Measurements from ENCODE around the gene APP.

The APP gene

DNA sequence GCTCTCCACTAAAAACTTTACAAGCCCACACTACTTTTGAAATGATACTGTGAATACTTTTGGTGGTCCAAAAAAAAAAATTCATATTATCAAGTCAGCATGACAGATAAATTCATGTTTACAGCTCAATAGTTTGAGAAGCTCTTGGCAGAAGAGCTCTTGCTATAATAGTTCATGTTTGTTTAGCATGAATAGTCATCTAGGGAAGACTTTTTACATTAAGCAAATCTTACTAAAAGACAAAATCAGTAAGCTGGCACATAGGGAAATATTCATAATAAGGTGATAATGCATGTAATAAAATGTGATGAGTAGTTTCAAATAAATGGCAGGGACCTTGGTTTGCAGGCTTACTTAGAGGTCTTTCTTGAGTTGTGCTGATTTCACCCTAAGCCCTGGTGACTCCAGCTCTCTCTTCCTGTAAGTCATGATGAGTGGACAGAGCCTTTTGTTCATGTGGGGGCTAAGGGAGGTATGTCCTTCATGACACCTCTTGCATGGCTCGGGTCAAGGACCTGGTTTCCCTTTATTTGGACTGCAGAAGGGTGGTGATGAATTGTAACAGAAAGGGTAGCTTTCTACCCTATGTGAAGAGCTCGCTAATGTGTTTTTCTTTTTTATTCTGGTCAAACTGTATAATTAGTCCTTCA lies 269.1 kb downstream of the APP start:
- Histone ChIP-seq H4K20me1 (ENCODE audit: insufficient read depth, low read length) (no peaks in the 10 kb centered on the region), H3K27me3 (ENCODE audit: insufficient read depth, low read length, poor library complexity) (no peaks in the 10 kb centered on the region), H3K79me2 (ENCODE audit: insufficient read depth, low read length) (no peaks in the 10 kb centered on the region), H2AFZ (ENCODE audit: low read depth, low read length) (no peak overlapping the region), H3K4me2 (ENCODE audit: insufficient read depth, low read length) (no peak overlapping the region), H3K9ac (ENCODE audit: low read depth, low read length) (no peak overlapping the region), H3K36me3 (ENCODE audit: insufficient read depth, low read length) (no peaks in the 10 kb centered on the region), H3K9me3 (ENCODE audit: insufficient read depth, low read length, severe bottlenecking) (no peaks in the 10 kb centered on the region), H3K4me1 (ENCODE audit: insufficient read depth, low read length) (peaks cover 15% of the 10 kb centered on the region), H3K4me3 (ENCODE audit: low read depth in 1 of 2, low read length in 2 of 2) (no peak overlapping the region), H3K27ac (ENCODE audit: low read length) (no peak overlapping the region)
- ATAC-seq (ENCODE audit: insufficient read depth, low read depth) (no peak), DNase-seq (no peak)
- TF ChIP-seq, protein P1, sequence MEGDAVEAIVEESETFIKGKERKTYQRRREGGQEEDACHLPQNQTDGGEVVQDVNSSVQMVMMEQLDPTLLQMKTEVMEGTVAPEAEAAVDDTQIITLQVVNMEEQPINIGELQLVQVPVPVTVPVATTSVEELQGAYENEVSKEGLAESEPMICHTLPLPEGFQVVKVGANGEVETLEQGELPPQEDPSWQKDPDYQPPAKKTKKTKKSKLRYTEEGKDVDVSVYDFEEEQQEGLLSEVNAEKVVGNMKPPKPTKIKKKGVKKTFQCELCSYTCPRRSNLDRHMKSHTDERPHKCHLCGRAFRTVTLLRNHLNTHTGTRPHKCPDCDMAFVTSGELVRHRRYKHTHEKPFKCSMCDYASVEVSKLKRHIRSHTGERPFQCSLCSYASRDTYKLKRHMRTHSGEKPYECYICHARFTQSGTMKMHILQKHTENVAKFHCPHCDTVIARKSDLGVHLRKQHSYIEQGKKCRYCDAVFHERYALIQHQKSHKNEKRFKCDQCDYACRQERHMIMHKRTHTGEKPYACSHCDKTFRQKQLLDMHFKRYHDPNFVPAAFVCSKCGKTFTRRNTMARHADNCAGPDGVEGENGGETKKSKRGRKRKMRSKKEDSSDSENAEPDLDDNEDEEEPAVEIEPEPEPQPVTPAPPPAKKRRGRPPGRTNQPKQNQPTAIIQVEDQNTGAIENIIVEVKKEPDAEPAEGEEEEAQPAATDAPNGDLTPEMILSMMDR (IDR thresholded peaks at IDR 0.05; ENCODE audit: borderline replicate concordance, extremely low read depth, low read length, poor library complexity, severe bottlenecking): no peak
- no peak for TF ChIP-seq EZH2 (IDR thresholded peaks at IDR 0.05; ENCODE audit: borderline replicate concordance, low read depth, low read length, severe bottlenecking)

DNA sequence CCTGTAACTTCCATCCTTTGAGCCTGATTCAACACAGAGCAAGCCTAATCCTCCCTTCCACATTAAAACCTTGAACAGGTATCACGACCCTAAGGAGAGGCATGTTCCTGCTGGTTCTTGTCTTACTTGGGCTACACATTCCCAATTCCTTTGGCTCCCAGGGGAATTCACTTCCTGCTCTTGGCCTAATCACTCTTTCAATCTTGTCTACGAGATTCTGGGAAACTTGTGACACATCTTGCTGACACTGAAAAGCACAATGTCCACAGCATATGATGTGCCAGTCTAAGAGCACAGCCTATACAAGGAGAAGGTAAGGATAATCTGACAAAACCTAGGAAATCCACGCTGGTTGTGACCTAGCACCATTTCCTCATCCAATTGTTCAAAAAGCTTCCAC lies 271.9 kb downstream of the APP start:
- H3K4me3 ChIP-seq (ENCODE audit: low read depth in 1 of 2, low read length in 2 of 2): no peak overlapping the region
- no peaks in the 10 kb centered on the region for H3K36me3 ChIP-seq (ENCODE audit: insufficient read depth, low read length)

DNA sequence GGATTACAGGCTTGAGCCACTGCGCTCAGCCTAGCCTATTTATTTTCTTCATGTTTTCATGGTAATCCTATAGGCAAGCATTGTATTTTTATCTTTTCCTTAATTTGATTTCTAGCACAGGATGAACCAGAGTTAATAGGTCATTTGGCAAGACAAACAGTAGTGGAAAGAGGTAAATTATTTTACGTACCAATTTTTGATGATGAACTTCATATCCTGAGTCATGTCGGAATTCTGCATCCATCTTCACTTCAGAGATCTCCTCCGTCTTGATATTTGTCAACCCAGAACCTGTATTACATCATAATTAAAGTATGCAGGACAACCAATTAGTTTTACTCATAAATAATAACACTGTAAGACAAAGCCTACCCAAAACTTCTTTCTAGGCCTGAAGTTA lies 273.2 kb downstream of the APP start:
- H3K4me2 ChIP-seq (ENCODE audit: insufficient read depth, low read length): no peak overlapping the region
- ATAC-seq (ENCODE audit: insufficient read depth, low read depth): no peak
- H3K27me3 ChIP-seq (ENCODE audit: insufficient read depth, low read length, poor library complexity): no peaks in the 10 kb centered on the region
- H4K20me1 ChIP-seq (ENCODE audit: insufficient read depth, low read length): no peaks in the 10 kb centered on the region
- H3K79me2 ChIP-seq (ENCODE audit: insufficient read depth, low read length): no peaks in the 10 kb centered on the region
- DNase-seq: no peak
- no peaks in the 10 kb centered on the region for H3K9me3 ChIP-seq (ENCODE audit: insufficient read depth, low read length, severe bottlenecking)
- TF ChIP-seq EZH2 (IDR thresholded peaks at IDR 0.05; ENCODE audit: borderline replicate concordance, low read depth, low read length, severe bottlenecking): no peak
- TF ChIP-seq, protein P1 (IDR thresholded peaks at IDR 0.05; ENCODE audit: borderline replicate concordance, extremely low read depth, low read length, poor library complexity, severe bottlenecking): no peak
- H3K4me3 ChIP-seq (ENCODE audit: low read depth in 1 of 2, low read length in 2 of 2): no peak overlapping the region
- H3K4me1 ChIP-seq (ENCODE audit: insufficient read depth, low read length): peaks cover 23% of the 10 kb centered on the region
- H3K27ac ChIP-seq (ENCODE audit: low read length): no peak overlapping the region
- H3K36me3 ChIP-seq (ENCODE audit: insufficient read depth, low read length): no peaks in the 10 kb centered on the region
- no peak overlapping the region for H3K9ac ChIP-seq (ENCODE audit: low read depth, low read length)
- no peak overlapping the region for H2AFZ ChIP-seq (ENCODE audit: low read depth, low read length)

More for the DNA sequence above, 271.9 kb downstream of the APP start:
- Histone ChIP-seq H3K9ac (ENCODE audit: low read depth, low read length) (no peak overlapping the region), H3K9me3 (ENCODE audit: insufficient read depth, low read length, severe bottlenecking) (no peaks in the 10 kb centered on the region), H2AFZ (ENCODE audit: low read depth, low read length) (no peak overlapping the region), H3K4me2 (ENCODE audit: insufficient read depth, low read length) (no peak overlapping the region), H3K79me2 (ENCODE audit: insufficient read depth, low read length) (no peaks in the 10 kb centered on the region), H3K27ac (ENCODE audit: low read length) (no peak overlapping the region), H4K20me1 (ENCODE audit: insufficient read depth, low read length) (no peaks in the 10 kb centered on the region), H3K27me3 (ENCODE audit: insufficient read depth, low read length, poor library complexity) (no peaks in the 10 kb centered on the region), H3K4me1 (ENCODE audit: insufficient read depth, low read length) (peaks cover 23% of the 10 kb centered on the region)
- TF ChIP-seq, protein P1 (IDR thresholded peaks at IDR 0.05; ENCODE audit: borderline replicate concordance, extremely low read depth, low read length, poor library complexity, severe bottlenecking): no peak
- no peak for TF ChIP-seq EZH2 (IDR thresholded peaks at IDR 0.05; ENCODE audit: borderline replicate concordance, low read depth, low read length, severe bottlenecking)
- DNase-seq (no peak), ATAC-seq (ENCODE audit: insufficient read depth, low read depth) (no peak)
